CD4-positive, alpha-beta T cell treated with Interleukin-6 for 4 hours (primary cell): ENCODE results near the gene POLR2J.

Experiments
- DNase-seq: peaks from one replicate; pipeline ENCODE4 v3.0.0-alpha.2; 2020; ENCODE audit warnings: mixed read lengths

Gene POLR2J

DNA sequence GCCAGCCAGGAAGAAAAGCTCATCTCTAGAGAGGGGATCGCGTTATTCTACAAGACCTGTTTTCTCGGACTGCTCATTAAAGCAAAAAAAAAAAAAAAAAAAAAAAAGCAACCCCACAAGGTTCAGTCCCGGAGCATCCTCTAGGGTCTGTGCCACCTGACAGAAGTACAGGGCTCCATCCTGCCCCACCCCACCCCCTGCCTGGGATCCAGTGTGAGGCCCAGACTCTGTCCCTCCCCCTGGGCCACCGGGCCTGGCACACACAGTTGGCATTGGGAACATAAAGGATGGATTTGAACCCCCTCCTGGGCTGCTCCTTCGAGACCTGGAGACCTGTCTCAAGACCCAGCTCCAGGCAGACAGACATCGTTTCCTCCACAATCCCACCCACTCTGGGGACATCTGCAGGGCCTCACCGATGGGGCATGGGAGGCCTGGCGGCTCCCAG lies 44.7 kb downstream of the POLR2J start:
- DNase-seq = peak; percentile 46

DNA sequence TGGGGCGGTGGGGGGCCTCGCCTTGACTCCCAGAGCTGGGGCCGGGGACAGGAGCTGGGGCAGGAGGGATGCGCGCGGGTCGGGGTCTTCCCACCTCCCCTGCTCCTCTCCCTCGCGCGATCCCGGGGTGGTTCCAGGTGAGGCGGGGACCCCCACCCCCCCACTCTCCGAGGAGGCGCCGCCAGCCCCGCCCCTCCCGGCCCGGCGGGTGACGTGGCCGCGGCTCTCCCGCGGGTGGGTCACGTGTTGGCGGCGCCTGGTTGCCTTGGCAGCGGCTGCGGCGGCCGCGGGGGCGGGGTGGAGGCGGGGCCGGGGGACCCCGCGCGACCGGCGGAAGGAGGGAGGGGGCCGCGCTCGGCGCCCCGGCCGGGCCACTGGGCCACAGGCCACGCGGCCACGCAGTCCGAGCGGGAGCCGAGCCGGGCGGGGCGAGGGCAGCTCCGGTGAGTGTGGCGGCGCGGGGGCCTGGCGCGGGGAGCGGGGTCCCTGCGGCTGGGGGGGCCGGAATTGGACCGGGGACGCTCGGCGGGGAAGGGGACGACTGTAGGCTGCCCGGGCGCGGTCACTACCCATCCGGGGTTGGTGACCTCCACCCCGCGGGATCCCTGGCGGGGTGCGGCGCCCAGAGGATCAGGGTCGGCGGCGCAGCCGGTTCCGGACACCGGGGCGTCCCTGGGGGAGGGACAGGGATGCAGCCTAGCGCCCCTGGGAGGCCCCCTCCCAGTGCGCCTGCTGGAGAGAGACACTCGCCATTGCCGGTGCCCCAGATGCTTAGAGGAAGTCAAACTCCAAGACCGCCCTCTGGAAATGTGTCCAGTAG lies 45.3 kb downstream of the POLR2J start, which contains the start of gene ORAI2:
Gene ORAI2 (plus strand): TSS at position 357 of the 820 bp plus-strand sequence. CDS start 5,382 bp downstream, outside the sequence.
- peak; percentile 91 for DNase-seq

DNA sequence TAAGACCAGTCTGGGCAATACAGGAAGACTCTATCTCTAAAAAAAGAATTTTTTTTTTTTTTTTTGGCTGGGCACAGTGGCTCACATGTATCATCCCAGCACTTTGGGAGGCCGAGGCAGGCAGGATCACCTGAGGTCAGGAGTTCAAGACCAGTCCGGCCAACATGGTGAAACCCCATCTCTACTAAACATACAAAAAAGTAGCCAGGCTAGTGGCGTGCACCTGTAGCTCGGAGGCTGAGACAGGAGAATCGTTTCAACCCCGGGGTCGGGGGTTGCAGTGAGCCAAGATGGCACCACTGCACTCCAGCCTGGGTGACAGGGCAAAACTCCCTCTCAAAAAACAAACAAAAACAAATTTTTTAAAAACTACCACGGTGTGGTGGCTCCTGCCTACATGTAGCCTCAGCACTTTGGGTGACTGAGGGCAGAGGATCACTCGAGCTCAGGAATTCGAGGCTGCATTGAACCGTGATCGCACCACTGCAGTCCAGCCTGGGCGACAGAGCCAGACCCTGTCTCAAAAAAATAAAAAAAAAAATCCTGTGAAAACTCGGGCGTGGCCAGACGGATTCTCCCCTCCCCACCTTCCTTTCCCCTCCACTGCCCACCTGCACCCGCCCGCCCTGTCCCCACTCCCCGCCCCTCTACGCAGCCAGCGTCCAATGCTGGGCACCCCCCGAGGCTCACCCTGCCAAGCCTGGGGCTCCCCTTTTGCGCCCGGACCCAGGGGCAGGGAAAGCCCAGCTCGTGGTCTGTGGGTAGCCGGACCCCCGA lies 46.1 kb downstream of the POLR2J start:
- peak; percentile 21 for DNase-seq

GRCh38 chr7:102431617-102432298 lies 47.0 kb downstream of the POLR2J start:
- peak; percentile 77 for DNase-seq

- DNase-seq = no peak
These were observed 49.4 kb downstream of the POLR2J start for GRCh38 chr7:102429141-102429899.

GRCh38 chr7:102427019-102427405 lies 51.7 kb downstream of the POLR2J start:
- DNase-seq = no peak

- DNase-seq = peak; percentile 78
These were observed 52.3 kb downstream of the POLR2J start for GRCh38 chr7:102426268-102427018.

DNA sequence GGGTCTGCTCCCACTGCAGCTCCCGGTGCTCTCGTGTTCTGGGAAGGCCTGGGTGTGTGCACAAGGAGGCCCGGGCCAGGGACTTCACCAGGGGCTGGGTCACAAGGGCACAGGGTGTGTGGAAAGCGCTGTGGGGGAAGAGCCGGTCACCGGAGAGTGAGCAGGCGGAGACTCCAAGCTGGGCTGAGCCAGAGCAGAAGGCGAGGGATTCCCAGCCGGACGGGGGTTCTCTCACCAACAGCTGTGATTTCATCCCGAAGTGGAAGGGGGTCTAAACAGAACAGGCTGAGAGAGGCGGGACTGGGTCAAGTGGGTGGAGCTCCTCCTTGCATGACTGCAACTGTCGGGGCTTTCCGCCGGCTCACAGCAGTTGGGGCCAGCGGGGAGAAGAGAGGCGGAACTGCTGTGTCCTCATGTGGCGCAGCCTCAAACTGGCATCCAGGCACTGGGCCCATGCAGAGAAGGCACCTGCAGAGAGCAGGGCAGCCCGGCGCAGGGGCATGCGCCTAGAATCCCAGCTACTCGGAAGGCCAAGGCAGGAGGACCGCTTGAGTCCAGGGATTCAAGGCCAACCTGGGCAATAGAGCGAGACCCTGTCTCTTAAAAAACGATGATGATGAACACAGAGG lies 53.0 kb downstream of the POLR2J start:
- peak; percentile 87 for DNase-seq

- no peak for DNase-seq
These were observed 53.9 kb downstream of the POLR2J start for GRCh38 chr7:102424787-102425218.

- DNase-seq = no peak
These were observed 54.6 kb downstream of the POLR2J start for GRCh38 chr7:102424129-102424551.
